Esophagus squamous epithelium (tissue), 5 donors: ENCODE results near the gene CSF1R. TPM values are rescaled to one million over a fixed set of nuclear protein-coding genes. Genes with fewer than 3 reads are reported as not detected.
A peak's percentile ranks its signal among the peaks of the same experiment; 100 is the strongest.

Source experiments
- DNase-seq: peaks from one replicate; lab custom pipeline; 2025; lab: John Stamatoyannopoulos, UW
- H3K27ac ChIP-seq, 4 donors: fragments of 200-600 bp; sonication (generic); one replicate each; pipeline ENCODE4 v1.5.1; 2016 to 2019; ENCODE audit warnings: mild to moderate bottlenecking in 1 of 4
- H3K27me3 ChIP-seq, 4 donors: fragments of 200-600 bp; sonication (generic); 1 replicate in 3 of 4; 2 replicates in 1 of 4; pipeline versions ENCODE4 v1.5.1 to v1.6.0; 2017 to 2021; ENCODE audit warnings: antibody characterized with exemption in 1 of 4
- H3K36me3 ChIP-seq, 3 donors: fragments of 200-600 bp; sonication (generic); one replicate each; pipeline ENCODE4 v1.5.1; 2016 to 2019
- H3K4me1 ChIP-seq, 3 donors: fragments of 200-600 bp; sonication (generic); one replicate each; pipeline ENCODE4 v1.5.1; 2017 to 2019
- H3K4me3 ChIP-seq, 4 donors: fragments of 200-600 bp; sonication (generic); 1 replicate in 3 of 4; 2 replicates in 1 of 4; pipeline ENCODE4 v1.5.1; 2016 to 2019; ENCODE audit warnings: mild to moderate bottlenecking in 2 of 4, moderate library complexity in 1 of 4
- H3K9me3 ChIP-seq, 3 donors: fragments of 200-600 bp; sonication (generic); one replicate each; pipeline ENCODE4 v1.5.1; 2016 to 2019
- POLR2A ChIP-seq, 4 donors: fragments of 450-650 bp; IDR thresholded peaks; one replicate each; pipeline ENCODE4 v1.6.1; 2017; ENCODE audit warnings: antibody characterized with exemption in 4 of 4, mild to moderate bottlenecking in 4 of 4, moderate library complexity in 3 of 4
- WGBS, 2 donors: methylation state at CpG; one replicate each; pipeline ENCODE4 v1.1.5; 2018; 5-methylcytosine and 5-hydroxymethylcytosine counted together
- intact Hi-C: fragments of 100-400 bp; cut with DNase I; formaldehyde crosslinking; loops from one replicate; pipeline ENCODE4 v1.15.0; 2022
- total RNA-seq, 4 donors: library from RNA; depleted of rRNA; stranded (reverse); fragments of >200 nt; gene quantifications; one replicate each; pipeline ENCODE4 v1.1.0, GENCODE V29; 2016
- TF ChIP-seq, protein P1 (sequence below), 6 experiments: fragments of 450-650 bp in 4 of 6; fragments of 200-600 bp in 2 of 6; sonication (generic) in 2 of 6; IDR thresholded peaks; one replicate each; pipeline ENCODE4 v1.5.1; 2016 to 2019; ENCODE audit warnings: antibody characterized with exemption in 6 of 6, mild to moderate bottlenecking in 4 of 6, moderate library complexity in 4 of 6
- donor health status: DM: yes; HTN: yes; CAD: no.

The CSF1R gene
- 10 to 100 TPM in 2 of 4 donors, 1 to 10 TPM in 2; 4.3 to 38.7 (median 15.1) TPM for total RNA-seq

DNA sequence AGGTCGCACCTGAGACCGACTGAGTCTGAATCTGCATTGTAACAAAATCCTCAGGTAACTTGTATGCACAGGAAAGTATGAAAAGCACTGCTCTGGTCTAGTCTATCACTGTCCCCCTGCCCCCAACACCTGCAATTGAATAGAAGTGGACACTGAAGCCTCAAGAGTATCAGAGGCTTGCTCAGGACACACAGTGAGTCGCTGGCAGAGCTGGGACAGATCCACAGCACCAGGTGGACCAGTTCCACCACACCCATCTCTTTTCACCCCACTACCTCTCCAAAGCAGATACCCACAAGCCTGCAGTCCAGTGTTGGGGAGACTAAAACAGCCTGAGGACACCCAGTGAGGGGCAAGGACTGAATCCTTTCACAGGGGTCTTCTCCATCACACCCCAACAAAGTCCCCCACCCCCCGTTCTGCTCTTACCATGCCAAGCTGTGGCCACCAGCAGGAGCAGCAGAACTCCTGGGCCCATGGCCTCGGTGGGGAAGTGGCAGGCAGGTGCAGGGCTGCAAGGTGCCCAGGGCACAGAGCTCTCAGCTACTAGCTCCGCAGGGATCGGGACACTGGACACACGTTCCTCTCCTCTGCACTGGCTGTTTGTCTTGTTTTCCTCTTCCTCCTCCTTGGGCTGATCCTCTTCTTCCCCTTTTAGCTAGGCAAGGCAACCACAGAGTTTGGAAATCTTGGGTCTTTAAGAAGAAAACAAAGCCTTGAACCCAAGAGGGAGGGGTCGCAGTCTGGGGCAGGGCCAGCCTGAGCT is at the start of gene CSF1R:
Gene CSF1R (minus strand): TSS at position 605 of the 766 bp plus-strand sequence. CDS start 127 bp downstream, at position 478.
- Histone ChIP-seq H3K27ac (peak within 1 kb of the TSS in 2 of 4 donors; percentile 25 to 57), H3K27me3 (peaks cover 0 to 68% (median 0%) of the 10 kb centered on the region in 4 donors), H3K4me3 (peak within 1 kb of the TSS in 3 of 4 donors; percentile 12 to 52 (median 37)), H3K9me3 (no peaks in the 10 kb centered on the region), H3K4me1 (peaks cover 0 to 5% (median 0%) of the 10 kb centered on the region in 3 donors), H3K36me3 (no peaks in the 10 kb centered on the region)
- intact Hi-C loops = no loop called here
- TF ChIP-seq, protein P1, sequence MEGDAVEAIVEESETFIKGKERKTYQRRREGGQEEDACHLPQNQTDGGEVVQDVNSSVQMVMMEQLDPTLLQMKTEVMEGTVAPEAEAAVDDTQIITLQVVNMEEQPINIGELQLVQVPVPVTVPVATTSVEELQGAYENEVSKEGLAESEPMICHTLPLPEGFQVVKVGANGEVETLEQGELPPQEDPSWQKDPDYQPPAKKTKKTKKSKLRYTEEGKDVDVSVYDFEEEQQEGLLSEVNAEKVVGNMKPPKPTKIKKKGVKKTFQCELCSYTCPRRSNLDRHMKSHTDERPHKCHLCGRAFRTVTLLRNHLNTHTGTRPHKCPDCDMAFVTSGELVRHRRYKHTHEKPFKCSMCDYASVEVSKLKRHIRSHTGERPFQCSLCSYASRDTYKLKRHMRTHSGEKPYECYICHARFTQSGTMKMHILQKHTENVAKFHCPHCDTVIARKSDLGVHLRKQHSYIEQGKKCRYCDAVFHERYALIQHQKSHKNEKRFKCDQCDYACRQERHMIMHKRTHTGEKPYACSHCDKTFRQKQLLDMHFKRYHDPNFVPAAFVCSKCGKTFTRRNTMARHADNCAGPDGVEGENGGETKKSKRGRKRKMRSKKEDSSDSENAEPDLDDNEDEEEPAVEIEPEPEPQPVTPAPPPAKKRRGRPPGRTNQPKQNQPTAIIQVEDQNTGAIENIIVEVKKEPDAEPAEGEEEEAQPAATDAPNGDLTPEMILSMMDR (IDR thresholded peaks at IDR 0.05) = no peak
- TF ChIP-seq POLR2A (IDR thresholded peaks at IDR 0.05) = peak in 1 of 4 donors; percentile 18
- WGBS, 2 donors = 46 to 82% methylated on average over 5 to 6 of the region's 9 CpGs
- no peak for DNase-seq

DNA sequence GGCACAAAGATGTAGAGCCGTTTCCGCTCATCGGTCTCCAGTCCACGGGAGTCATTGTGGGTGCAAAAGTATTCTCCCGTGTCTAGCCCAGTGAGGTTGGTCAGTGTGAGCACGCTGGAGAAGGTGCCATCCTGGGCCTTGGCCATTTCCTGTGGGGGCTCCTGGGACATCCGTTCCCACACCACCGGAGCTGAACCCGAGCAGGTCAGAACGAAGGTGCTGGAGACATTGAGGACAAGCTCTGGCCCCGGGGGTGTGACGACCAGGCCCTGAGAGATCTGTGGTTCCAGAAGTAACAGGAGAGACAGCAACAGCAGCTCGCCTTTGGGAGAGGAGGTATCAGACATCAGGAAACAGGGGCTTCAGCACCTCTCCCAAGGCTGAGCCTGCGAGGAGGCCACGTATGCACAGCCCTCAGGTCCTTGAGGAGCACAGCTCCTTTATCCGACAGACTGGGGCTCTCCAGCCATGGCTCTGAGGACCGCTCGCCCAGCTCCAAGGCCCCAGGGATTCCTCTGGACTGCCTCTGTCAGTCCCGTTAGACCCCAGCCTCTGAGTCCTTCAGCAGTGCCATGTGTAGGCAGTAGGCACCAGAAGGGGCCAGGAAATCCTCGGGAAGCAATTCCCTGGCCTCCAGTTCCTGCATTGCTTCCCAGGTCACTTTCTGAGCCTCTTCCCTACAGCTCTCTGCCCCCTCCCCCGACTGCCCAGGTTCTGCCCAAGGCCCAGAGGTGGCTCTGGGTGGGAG is 49.4 kb upstream of the CSF1R start:
- no peak overlapping the region for H3K4me3 ChIP-seq
- H3K36me3 ChIP-seq = peaks cover 0 to 6% (median 0%) of the 10 kb centered on the region in 3 donors
- no peak for DNase-seq
- peaks cover 17 to 93% (median 47%) of the 10 kb centered on the region in 3 donors for H3K4me1 ChIP-seq
- H3K9me3 ChIP-seq = no peaks in the 10 kb centered on the region
- H3K27me3 ChIP-seq = peaks cover 0 to 27% (median 0%) of the 10 kb centered on the region in 4 donors
- 68 to 85% methylated on average over 9 to 10 of the region's 21 CpGs for WGBS, 2 donors
- peak overlapping the region; percentile 32 to 94 (median 89) for H3K27ac ChIP-seq
- TF ChIP-seq, protein P1 (IDR thresholded peaks at IDR 0.05) = no peak
- no peak for TF ChIP-seq POLR2A (IDR thresholded peaks at IDR 0.05)
- intact Hi-C loops = no loop called here

DNA sequence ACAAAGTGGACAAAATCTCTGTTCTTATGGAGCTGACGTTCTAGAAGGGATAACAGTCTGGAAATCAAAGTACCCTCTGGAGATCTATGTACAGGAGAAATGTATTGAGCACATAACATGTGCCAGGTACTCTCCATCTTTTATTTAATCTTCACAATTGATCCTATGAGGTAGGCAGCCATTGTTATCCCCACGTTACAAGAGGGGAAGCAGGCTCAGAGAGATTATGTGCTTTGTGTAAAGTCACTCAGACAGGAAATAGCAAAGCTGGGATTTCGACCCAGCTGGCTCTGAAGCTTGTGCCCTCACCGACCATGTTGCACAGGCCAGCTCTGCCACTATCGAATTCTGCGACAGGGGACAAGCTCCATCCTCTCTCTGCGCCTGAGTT is 47.8 kb upstream of the CSF1R start:
- H3K4me3 ChIP-seq = no peak overlapping the region
- DNase-seq = no peak
- 20 to 52% methylated on average over 5 to 7 of the region's 7 CpGs for WGBS, 2 donors
- no peak for TF ChIP-seq POLR2A (IDR thresholded peaks at IDR 0.05)
- TF ChIP-seq, protein P1 (IDR thresholded peaks at IDR 0.05) = no peak
- H3K27ac ChIP-seq = peak overlapping the region in 3 of 4 donors; percentile 87 to 94 (median 91)
- peaks cover 11 to 92% (median 42%) of the 10 kb centered on the region in 3 donors for H3K4me1 ChIP-seq
- H3K36me3 ChIP-seq = peaks cover 0 to 11% (median 0%) of the 10 kb centered on the region in 3 donors
- peaks cover 0 to 26% (median 0%) of the 10 kb centered on the region in 4 donors for H3K27me3 ChIP-seq
- H3K9me3 ChIP-seq = no peaks in the 10 kb centered on the region
- intact Hi-C loops = no loop called here

DNA sequence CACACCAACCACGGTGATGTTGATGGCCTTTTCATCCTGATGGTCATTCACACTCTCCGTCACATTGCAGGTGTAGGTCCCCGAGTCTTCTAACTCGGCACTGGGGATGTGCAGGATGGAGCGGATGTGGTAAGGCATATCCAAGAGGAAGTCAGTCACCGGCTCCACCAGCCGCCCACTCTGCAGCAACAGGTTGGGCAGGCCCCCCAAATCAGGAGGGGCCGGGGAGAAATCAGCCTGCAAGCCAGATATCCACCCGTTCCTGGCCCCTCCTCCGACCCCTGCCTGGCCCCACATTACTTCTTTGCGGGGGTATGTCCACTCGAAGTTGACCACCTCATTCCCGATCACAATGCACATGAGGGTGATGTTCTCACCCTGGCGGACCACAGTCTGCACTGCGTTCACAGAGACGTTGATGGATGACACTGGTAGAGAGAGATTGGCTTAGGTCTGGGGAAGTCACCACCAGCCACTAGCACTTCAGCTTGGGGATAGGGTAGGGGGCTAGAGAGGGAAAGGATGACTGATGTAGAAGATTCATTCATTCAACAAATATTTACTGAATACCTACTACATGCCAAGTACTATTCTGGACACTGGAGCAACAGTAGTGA is 47.3 kb upstream of the CSF1R start:
- Histone ChIP-seq H3K27ac (peak overlapping the region in 3 of 4 donors; percentile 53 to 94 (median 91)), H3K27me3 (peaks cover 0 to 20% (median 0%) of the 10 kb centered on the region in 4 donors), H3K9me3 (no peaks in the 10 kb centered on the region), H3K36me3 (peaks cover 0 to 16% (median 0%) of the 10 kb centered on the region in 3 donors), H3K4me3 (no peak overlapping the region), H3K4me1 (peaks cover 11 to 88% (median 39%) of the 10 kb centered on the region in 3 donors)
- DNase-seq = no peak
- intact Hi-C loops = no loop called here
- 60 to 68% methylated on average over 4 to 15 of the region's 16 CpGs for WGBS, 2 donors
- TF ChIP-seq POLR2A (IDR thresholded peaks at IDR 0.05) = no peak
- TF ChIP-seq, protein P1 (IDR thresholded peaks at IDR 0.05) = no peak
